Trophoblast cell (in vitro differentiated cells and primary cell): ENCODE measurements around the gene TENT5C.

Source experiments
- DNase-seq, 2 donors: peaks; one replicate each; pipeline ENCODE4 v3.0.0-alpha.2; 2016
- H2AFZ ChIP-seq: 2 replicates; pipeline ENCODE4 v1.6.1; 2013; ENCODE audit warnings: low read length, moderate library complexity, mild to moderate bottlenecking; ENCODE audit not compliant: insufficient read depth, poor library complexity
- H2AK5ac ChIP-seq: 2 replicates; pipeline ENCODE4 v1.6.1; 2013; ENCODE audit warnings: mild to moderate bottlenecking, low read length
- H2BK120ac ChIP-seq: 2 replicates; pipeline ENCODE4 v1.6.1; 2013; ENCODE audit warnings: low read length, mild to moderate bottlenecking, moderate library complexity; ENCODE audit not compliant: insufficient read depth, poor library complexity
- H2BK12ac ChIP-seq: 2 replicates; pipeline ENCODE4 v1.6.1; 2013; ENCODE audit warnings: mild to moderate bottlenecking, low read length, moderate library complexity
- H2BK5ac ChIP-seq: 2 replicates; pipeline ENCODE4 v1.6.1; 2013; ENCODE audit warnings: low read length, low read depth, moderate library complexity, mild to moderate bottlenecking; ENCODE audit not compliant: poor library complexity
- H3K14ac ChIP-seq: 2 replicates; pipeline ENCODE4 v1.6.1; 2013; ENCODE audit warnings: mild to moderate bottlenecking, low read length
- H3K18ac ChIP-seq: 2 replicates; pipeline ENCODE4 v1.6.1; 2013; ENCODE audit warnings: mild to moderate bottlenecking, low read length
- H3K23ac ChIP-seq: 2 replicates; pipeline ENCODE4 v1.6.1; 2013; ENCODE audit warnings: low read length
- H3K27ac ChIP-seq: 2 replicates; pipeline ENCODE4 v1.5.1; 2013; ENCODE audit warnings: low read depth, mild to moderate bottlenecking, inconsistent platforms, low read length, moderate library complexity
- H3K27me3 ChIP-seq: 2 replicates; pipeline ENCODE4 v1.6.1; 2013; ENCODE audit warnings: inconsistent platforms, mild to moderate bottlenecking, low read length, moderate library complexity; ENCODE audit not compliant: insufficient read depth
- H3K36me3 ChIP-seq, 2 experiments: 1 replicate in 1 of 2; 2 replicates in 1 of 2; pipeline ENCODE4 v1.6.1; 2013; ENCODE audit warnings: low read length in 2 of 2, mild to moderate bottlenecking in 2 of 2, moderate library complexity in 1 of 2; ENCODE audit not compliant: insufficient read depth in 2 of 2, control insufficient read depth in 1 of 2
- H3K4ac ChIP-seq: 2 replicates; pipeline ENCODE4 v1.6.1; 2013; ENCODE audit warnings: low read depth, mild to moderate bottlenecking, low read length, moderate library complexity
- H3K4me1 ChIP-seq, 2 experiments: 1 replicate in 1 of 2; 2 replicates in 1 of 2; pipeline ENCODE4 v1.6.1; 2013; ENCODE audit warnings: low read length in 2 of 2, mild to moderate bottlenecking in 2 of 2, moderate library complexity in 1 of 2; ENCODE audit not compliant: insufficient read depth in 2 of 2, control insufficient read depth in 1 of 2
- H3K4me2 ChIP-seq: 2 replicates; pipeline ENCODE4 v1.6.1; 2013; ENCODE audit warnings: inconsistent platforms, mild to moderate bottlenecking, low read length, moderate library complexity
- H3K4me3 ChIP-seq: 2 replicates; pipeline ENCODE4 v1.5.1; 2013; ENCODE audit warnings: mild to moderate bottlenecking, low read depth, low read length, inconsistent platforms
- H3K79me1 ChIP-seq: one replicate; pipeline ENCODE4 v1.6.1; 2013; ENCODE audit warnings: low read length
- H3K79me2 ChIP-seq: 2 replicates; pipeline ENCODE4 v1.6.1; 2013; ENCODE audit warnings: low read length, mild to moderate bottlenecking; ENCODE audit not compliant: control insufficient read depth, insufficient read depth, poor library complexity
- H3K9ac ChIP-seq: 2 replicates; pipeline ENCODE4 v1.6.1; 2013; ENCODE audit warnings: mild to moderate bottlenecking, low read length
- H3K9me3 ChIP-seq: 2 replicates; pipeline ENCODE4 v1.6.1; 2013; ENCODE audit warnings: low read depth, mild to moderate bottlenecking, control low read depth, inconsistent platforms, low read length; ENCODE audit not compliant: insufficient read depth
- H4K12ac ChIP-seq: 2 replicates; pipeline ENCODE4 v1.6.1; 2013; ENCODE audit warnings: low read depth, mild to moderate bottlenecking, low read length, moderate library complexity
- H4K8ac ChIP-seq: 2 replicates; pipeline ENCODE4 v1.6.1; 2013; ENCODE audit warnings: low read depth, mild to moderate bottlenecking, low read length, moderate library complexity
- H4K91ac ChIP-seq: one replicate; pipeline ENCODE4 v1.6.1; 2013; ENCODE audit warnings: low read depth, mild to moderate bottlenecking, low read length, moderate library complexity
- whole genome bisulfite sequencing: extraction: QIAGEN DNeasy Blood & Tissue Kit; methylation state at CpG from one replicate; pipeline ENCODE4 v1.1.7; 2013; ENCODE audit warnings: missing lambda C conversion rate; ENCODE audit not compliant: insufficient read length, insufficient coverage; ENCODE audit errors: extremely low coverage; 5-methylcytosine and 5-hydroxymethylcytosine counted together

TENT5C gene

DNA sequence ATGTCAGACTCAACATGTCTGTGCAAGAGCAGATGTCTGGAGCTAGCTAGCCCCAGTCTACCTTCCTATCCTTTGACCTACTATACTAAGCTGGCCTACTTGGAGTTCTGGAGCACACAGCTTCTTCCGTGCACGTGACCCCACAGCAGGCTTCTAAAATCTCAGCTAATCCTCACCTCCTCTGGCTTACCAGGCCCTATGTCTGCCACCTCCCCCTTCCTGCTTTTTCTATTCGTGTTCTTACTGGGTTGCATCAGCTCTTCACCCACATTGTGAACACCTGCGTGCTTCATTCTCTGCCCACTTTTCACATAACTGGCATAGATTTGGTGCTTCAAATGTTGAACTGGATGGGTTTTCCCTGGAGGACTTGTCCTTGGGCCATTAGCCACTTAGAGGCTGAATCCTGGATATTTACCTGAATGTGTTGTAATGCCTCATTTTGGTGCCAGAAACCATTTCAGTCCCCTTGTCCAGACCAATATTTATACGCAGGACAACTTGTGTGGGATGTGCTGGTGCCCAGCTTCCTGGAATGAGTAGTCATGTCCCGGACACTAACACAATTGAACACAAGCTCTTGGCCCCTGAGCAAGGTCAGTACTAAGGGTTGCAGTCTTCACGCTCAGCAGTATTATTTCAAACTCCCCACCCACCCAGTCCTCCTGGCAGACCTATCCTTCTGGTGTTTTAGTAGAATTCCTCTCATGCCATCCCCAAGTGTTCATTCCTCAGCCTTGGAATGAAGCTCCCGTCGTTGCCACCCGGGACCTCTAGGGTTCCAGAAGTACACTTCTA, 24.0 kb downstream of the TENT5C start:
- Histone ChIP-seq H3K4me1 (peaks cover 0 to 5% of the 10 kb centered on the region in 2 experiments), H2AFZ (no peak overlapping the region), H2BK12ac (no peak overlapping the region), H3K27ac (no peak overlapping the region), H3K27me3 (no peaks in the 10 kb centered on the region), H3K36me3 (no peaks in the 10 kb centered on the region), H3K79me1 (no peaks in the 10 kb centered on the region), H3K18ac (no peak overlapping the region), H2BK120ac (no peak overlapping the region), H3K9ac (no peak overlapping the region), H3K4me2 (no peak overlapping the region), H3K9me3 (peaks cover 2% of the 10 kb centered on the region), H4K91ac (no peak overlapping the region), H4K12ac (no peak overlapping the region), H3K14ac (no peak overlapping the region), H2BK5ac (no peak overlapping the region), H3K79me2 (no peaks in the 10 kb centered on the region), H3K4ac (no peak overlapping the region), H3K23ac (no peak overlapping the region), H2AK5ac (no peak overlapping the region), H4K8ac (no peak overlapping the region), H3K4me3 (no peak overlapping the region)
- WGBS, result no CpG with 5 or more reads among the region's 10 CpGs
- peak in 1 of 2 donors; percentile 20 for DNase-seq

DNA sequence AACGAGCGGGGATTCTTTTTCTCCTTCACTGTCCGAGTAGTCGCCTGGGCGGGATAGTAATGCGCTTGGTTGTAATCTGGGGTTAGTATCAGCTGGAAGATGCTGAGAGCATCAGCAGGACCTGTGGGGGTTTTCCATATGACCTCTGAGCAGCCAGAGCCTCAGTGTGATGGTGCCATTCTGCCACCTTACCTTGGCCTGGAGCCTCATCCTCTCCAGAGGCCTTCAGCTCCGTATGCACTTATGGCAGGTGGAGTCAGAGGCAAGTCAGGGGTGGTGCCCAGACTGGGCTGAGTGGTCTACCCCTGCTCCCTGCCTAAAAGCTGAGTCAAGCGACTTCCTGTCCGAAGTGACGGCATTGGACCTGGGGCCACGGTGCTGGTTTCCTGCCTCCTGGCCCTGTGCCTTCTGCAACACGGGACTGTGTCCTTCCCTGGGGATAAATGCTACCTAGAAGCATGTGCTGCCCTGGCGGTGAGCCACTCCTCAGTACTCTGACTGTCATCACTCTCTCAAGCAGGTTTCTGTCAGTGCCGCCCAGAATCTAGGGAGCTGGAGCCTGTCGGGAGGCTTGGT, 24.7 kb downstream of the TENT5C start:
- H3K9me3 ChIP-seq, result peaks cover 2% of the 10 kb centered on the region
- H2BK5ac ChIP-seq, result no peak overlapping the region
- no peak overlapping the region for H4K8ac ChIP-seq
- H3K4me2 ChIP-seq, result no peak overlapping the region
- H4K91ac ChIP-seq, result no peak overlapping the region
- H3K9ac ChIP-seq, result no peak overlapping the region
- H3K4ac ChIP-seq, result no peak overlapping the region
- no peaks in the 10 kb centered on the region for H3K79me2 ChIP-seq
- no peaks in the 10 kb centered on the region for H3K36me3 ChIP-seq
- no peak overlapping the region for H3K23ac ChIP-seq
- no peak overlapping the region for H3K4me3 ChIP-seq
- WGBS, result no CpG with 5 or more reads among the region's 15 CpGs
- no peak overlapping the region for H3K18ac ChIP-seq
- DNase-seq, result no peak
- peaks cover 0 to 5% of the 10 kb centered on the region in 2 experiments for H3K4me1 ChIP-seq
- no peak overlapping the region for H2BK12ac ChIP-seq
- H2BK120ac ChIP-seq, result no peak overlapping the region
- no peak overlapping the region for H4K12ac ChIP-seq
- H2AFZ ChIP-seq, result no peak overlapping the region
- H2AK5ac ChIP-seq, result no peak overlapping the region
- no peak overlapping the region for H3K14ac ChIP-seq
- H3K79me1 ChIP-seq, result no peaks in the 10 kb centered on the region
- H3K27ac ChIP-seq, result no peak overlapping the region
- no peaks in the 10 kb centered on the region for H3K27me3 ChIP-seq

GRCh38 chr1:117631359-117632160, 25.7 kb downstream of the TENT5C start:
- WGBS, result no CpG with 5 or more reads among the region's 7 CpGs
- no peaks in the 10 kb centered on the region for H3K36me3 ChIP-seq
- DNase-seq, result no peak
- no peak overlapping the region for H2AK5ac ChIP-seq
- H4K91ac ChIP-seq, result no peak overlapping the region
- no peaks in the 10 kb centered on the region for H3K27me3 ChIP-seq
- peaks cover 0 to 5% of the 10 kb centered on the region in 2 experiments for H3K4me1 ChIP-seq
- no peak overlapping the region for H4K8ac ChIP-seq
- H3K27ac ChIP-seq, result no peak overlapping the region
- no peak overlapping the region for H3K14ac ChIP-seq
- H4K12ac ChIP-seq, result no peak overlapping the region
- H3K9me3 ChIP-seq, result peaks cover 2% of the 10 kb centered on the region
- H3K18ac ChIP-seq, result no peak overlapping the region
- no peak overlapping the region for H3K23ac ChIP-seq
- no peak overlapping the region for H3K4me3 ChIP-seq
- no peak overlapping the region for H3K4ac ChIP-seq
- H2BK5ac ChIP-seq, result no peak overlapping the region
- no peak overlapping the region for H2BK12ac ChIP-seq
- H3K79me1 ChIP-seq, result no peaks in the 10 kb centered on the region
- H3K4me2 ChIP-seq, result no peak overlapping the region
- no peak overlapping the region for H2BK120ac ChIP-seq
- no peak overlapping the region for H3K9ac ChIP-seq
- no peaks in the 10 kb centered on the region for H3K79me2 ChIP-seq
- H2AFZ ChIP-seq, result no peak overlapping the region

DNA sequence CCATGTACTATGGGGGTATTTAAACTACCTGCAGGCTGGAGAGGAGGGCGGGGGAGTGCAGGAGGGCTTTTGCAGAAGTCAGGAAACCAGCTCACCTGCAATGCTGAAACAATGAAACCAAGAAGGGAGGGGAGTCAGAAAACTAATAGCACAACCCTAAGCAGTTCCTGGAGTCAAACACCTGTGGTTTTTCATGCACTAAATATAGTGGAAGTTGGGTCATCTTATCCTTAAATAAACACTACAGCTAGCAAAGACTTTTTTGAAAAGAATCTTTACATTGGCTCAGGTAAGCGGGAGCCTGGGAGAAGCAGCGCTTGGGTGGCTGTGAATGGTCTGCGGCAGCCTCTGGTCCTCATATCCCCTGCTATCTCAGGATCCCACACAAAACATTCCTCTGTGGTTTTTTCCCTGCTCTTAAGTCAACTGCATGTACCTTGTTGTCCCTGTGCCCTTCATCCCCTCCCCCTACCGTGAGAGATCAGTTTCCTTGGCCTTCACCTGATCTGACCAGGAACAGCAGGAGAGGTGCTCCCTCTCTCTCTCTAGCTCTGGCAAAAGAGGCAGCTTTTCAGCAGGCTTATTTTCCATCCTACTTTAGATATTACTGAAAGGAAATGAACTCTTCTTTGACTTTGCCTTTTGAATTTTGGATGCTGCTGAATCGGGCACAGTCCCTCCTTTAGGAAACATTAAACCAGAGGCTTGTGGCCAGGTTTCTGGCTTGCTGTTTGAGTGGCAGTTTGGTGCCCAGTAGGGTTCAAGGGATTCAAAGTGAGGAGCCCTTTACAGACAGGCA, 26.6 kb downstream of the TENT5C start:
- H3K14ac ChIP-seq, result no peak overlapping the region
- H3K18ac ChIP-seq, result no peak overlapping the region
- H4K12ac ChIP-seq, result no peak overlapping the region
- H2AFZ ChIP-seq, result no peak overlapping the region
- H3K4me3 ChIP-seq, result no peak overlapping the region
- no peaks in the 10 kb centered on the region for H3K79me1 ChIP-seq
- H3K23ac ChIP-seq, result no peak overlapping the region
- no peak overlapping the region for H3K4ac ChIP-seq
- no peak overlapping the region for H2BK5ac ChIP-seq
- no peaks in the 10 kb centered on the region for H3K27me3 ChIP-seq
- H4K8ac ChIP-seq, result no peak overlapping the region
- H3K4me1 ChIP-seq, result peaks cover 0 to 5% of the 10 kb centered on the region in 2 experiments
- no peak overlapping the region for H2BK12ac ChIP-seq
- H3K36me3 ChIP-seq, result no peaks in the 10 kb centered on the region
- no peak overlapping the region for H2AK5ac ChIP-seq
- no peak for DNase-seq
- H4K91ac ChIP-seq, result no peak overlapping the region
- WGBS, result no CpG with 5 or more reads among the region's 6 CpGs
- no peak overlapping the region for H2BK120ac ChIP-seq
- H3K27ac ChIP-seq, result no peak overlapping the region
- peaks cover 2% of the 10 kb centered on the region for H3K9me3 ChIP-seq
- no peak overlapping the region for H3K4me2 ChIP-seq
- no peaks in the 10 kb centered on the region for H3K79me2 ChIP-seq
- H3K9ac ChIP-seq, result no peak overlapping the region
